HL-60 (cell line): ENCODE data around the gene ATXN7L2.

ENCODE experiments used
- DNase-seq, 2 experiments: peaks; one replicate each; pipeline ENCODE4 v3.0.0-alpha.2; 2010 to 2020; ENCODE audit warnings: low read depth in 1 of 2, low spot score in 1 of 2
- H3K27ac ChIP-seq: fragments of 250-450 bp; sonication (Bioruptor Pico); replicated peaks from 2 replicates; pipeline ENCODE4 v1.5.1; 2020; ENCODE audit warnings: mild to moderate bottlenecking, moderate library complexity
- H3K27me3 ChIP-seq: fragments of 250-450 bp; sonication (Bioruptor Pico); 2 replicates; pipeline ENCODE4 v1.5.1; 2021; ENCODE audit warnings: mild to moderate bottlenecking, moderate library complexity; ENCODE audit not compliant: insufficient read depth, poor library complexity, severe bottlenecking
- H3K4me3 ChIP-seq: replicated peaks from 2 replicates; pipeline ENCODE4 v1.5.1; 2011; ENCODE audit warnings: mild to moderate bottlenecking, control low read depth, low read length; ENCODE audit not compliant: insufficient read depth
- GABPA ChIP-seq: IDR thresholded peaks from 2 replicates; pipeline ENCODE4 v1.6.1; 2012; ENCODE audit warnings: low read depth
- POLR2AphosphoS5 ChIP-seq: IDR thresholded peaks from 2 replicates; pipeline ENCODE4 v1.6.1; 2012; ENCODE audit warnings: low read depth
- SPI1 ChIP-seq: IDR thresholded peaks from 2 replicates; pipeline ENCODE4 v1.6.1; 2012; ENCODE audit warnings: low read depth, mild to moderate bottlenecking, borderline replicate concordance
- TF ChIP-seq, protein P1 (sequence below): IDR thresholded peaks from 2 replicates; pipeline ENCODE4 v1.6.1; 2012; ENCODE audit warnings: low read depth; ENCODE audit not compliant: insufficient replicate concordance
- TF ChIP-seq, protein P2 (sequence below): IDR thresholded peaks from one replicate; pipeline ENCODE4 v1.5.1; 2011; ENCODE audit warnings: low read length, control low read depth, inconsistent platforms; ENCODE audit not compliant: insufficient read depth

Gene ATXN7L2

DNA sequence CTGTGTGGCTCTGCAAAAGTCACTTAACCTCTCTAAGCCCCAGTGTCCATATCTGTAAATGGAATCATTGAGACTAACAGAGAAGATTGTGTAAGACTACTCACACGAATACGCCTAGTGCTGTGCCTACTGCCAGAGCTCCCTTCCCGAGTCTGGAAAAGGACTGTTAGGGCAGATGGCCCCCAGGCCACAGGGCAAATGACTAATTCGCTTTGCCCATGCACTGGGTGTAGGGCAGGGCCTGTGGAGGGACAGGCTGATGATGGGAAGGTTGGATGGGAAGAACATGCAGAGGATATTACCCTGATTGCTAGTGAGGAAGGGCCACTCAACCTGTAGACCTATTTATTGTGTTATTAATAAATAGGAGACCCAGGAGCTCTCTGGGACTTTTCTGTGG, 51.8 kb downstream of the ATXN7L2 start:
- Histone ChIP-seq H3K27ac (no peak overlapping the region), H3K27me3 (no peaks in the 10 kb centered on the region), H3K4me3 (no peak overlapping the region)
- peak in 1 of 2 experiments; percentile 30 for DNase-seq
- TF ChIP-seq GABPA (no peak), SPI1 (no peak), POLR2AphosphoS5 (no peak)
- TF ChIP-seq, protein P1, sequence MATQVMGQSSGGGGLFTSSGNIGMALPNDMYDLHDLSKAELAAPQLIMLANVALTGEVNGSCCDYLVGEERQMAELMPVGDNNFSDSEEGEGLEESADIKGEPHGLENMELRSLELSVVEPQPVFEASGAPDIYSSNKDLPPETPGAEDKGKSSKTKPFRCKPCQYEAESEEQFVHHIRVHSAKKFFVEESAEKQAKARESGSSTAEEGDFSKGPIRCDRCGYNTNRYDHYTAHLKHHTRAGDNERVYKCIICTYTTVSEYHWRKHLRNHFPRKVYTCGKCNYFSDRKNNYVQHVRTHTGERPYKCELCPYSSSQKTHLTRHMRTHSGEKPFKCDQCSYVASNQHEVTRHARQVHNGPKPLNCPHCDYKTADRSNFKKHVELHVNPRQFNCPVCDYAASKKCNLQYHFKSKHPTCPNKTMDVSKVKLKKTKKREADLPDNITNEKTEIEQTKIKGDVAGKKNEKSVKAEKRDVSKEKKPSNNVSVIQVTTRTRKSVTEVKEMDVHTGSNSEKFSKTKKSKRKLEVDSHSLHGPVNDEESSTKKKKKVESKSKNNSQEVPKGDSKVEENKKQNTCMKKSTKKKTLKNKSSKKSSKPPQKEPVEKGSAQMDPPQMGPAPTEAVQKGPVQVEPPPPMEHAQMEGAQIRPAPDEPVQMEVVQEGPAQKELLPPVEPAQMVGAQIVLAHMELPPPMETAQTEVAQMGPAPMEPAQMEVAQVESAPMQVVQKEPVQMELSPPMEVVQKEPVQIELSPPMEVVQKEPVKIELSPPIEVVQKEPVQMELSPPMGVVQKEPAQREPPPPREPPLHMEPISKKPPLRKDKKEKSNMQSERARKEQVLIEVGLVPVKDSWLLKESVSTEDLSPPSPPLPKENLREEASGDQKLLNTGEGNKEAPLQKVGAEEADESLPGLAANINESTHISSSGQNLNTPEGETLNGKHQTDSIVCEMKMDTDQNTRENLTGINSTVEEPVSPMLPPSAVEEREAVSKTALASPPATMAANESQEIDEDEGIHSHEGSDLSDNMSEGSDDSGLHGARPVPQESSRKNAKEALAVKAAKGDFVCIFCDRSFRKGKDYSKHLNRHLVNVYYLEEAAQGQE, result no peak
- TF ChIP-seq, protein P2, sequence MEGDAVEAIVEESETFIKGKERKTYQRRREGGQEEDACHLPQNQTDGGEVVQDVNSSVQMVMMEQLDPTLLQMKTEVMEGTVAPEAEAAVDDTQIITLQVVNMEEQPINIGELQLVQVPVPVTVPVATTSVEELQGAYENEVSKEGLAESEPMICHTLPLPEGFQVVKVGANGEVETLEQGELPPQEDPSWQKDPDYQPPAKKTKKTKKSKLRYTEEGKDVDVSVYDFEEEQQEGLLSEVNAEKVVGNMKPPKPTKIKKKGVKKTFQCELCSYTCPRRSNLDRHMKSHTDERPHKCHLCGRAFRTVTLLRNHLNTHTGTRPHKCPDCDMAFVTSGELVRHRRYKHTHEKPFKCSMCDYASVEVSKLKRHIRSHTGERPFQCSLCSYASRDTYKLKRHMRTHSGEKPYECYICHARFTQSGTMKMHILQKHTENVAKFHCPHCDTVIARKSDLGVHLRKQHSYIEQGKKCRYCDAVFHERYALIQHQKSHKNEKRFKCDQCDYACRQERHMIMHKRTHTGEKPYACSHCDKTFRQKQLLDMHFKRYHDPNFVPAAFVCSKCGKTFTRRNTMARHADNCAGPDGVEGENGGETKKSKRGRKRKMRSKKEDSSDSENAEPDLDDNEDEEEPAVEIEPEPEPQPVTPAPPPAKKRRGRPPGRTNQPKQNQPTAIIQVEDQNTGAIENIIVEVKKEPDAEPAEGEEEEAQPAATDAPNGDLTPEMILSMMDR, result no peak

DNA sequence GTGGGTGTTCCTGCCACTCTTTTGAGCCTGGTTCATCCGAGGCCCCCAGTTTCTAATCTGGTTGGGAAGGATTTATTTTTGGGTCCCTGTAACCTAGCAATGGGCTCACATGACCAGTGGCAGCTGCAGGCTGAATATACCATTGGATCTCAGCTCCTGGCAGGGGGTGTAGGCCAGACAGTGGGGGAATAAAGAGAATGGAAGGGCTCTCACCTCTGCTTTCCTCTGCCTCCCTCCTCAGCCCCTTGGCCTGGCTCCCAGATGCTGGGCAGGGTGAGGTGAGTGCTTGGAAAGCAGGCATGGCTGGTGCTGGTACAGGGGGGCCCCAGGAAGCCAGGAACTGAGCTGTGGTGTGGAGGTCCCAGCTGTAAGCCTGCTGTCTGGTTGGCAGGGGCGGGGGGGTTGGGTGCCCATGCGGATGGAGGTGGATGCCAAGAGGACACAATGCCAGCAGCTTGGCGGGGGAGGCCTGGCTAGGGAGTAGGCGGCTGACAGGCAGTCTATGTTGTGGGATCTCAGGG, 52.3 kb downstream of the ATXN7L2 start:
- DNase-seq, result no peak
- no peak for TF ChIP-seq SPI1
- TF ChIP-seq GABPA, result no peak
- TF ChIP-seq, protein P2, result no peak
- TF ChIP-seq, protein P1, result no peak
- no peaks in the 10 kb centered on the region for H3K27me3 ChIP-seq
- no peak overlapping the region for H3K4me3 ChIP-seq
- no peak overlapping the region for H3K27ac ChIP-seq

DNA sequence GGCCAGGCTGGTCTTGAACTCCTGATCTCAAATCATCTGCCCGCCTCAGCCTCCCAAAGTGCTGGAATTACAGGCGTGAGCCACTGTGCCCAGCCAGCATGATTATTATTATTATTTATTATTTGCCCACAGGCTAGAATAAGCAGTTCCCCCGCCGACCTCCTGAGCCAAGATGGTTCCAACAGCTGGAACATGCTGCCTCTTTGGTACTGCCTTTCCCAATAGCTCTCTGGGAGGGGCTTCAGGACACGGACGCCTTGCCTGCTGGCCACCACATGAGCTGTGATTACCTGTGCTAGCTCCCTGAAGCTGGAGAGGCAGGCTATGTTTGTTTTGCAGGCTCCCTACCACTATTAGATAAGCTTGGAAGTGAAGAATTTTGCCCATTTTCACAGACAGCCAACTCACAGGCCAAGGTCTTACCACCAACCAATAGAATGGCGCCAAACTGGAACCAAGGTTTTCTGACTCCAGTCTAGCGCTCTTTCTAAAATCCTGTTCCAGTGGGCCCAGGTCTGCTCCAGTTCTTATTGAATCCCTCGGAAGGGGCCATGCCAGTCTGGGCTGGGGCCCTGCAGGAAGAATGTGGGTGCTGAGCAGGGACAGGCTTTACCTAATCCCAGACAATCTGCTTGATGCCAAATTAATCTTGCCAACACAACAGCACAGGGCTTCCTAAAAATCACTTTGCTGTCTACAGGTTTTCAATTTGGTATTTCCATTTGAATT, 53.9 kb downstream of the ATXN7L2 start:
- H3K27me3 ChIP-seq, result no peaks in the 10 kb centered on the region
- H3K27ac ChIP-seq, result no peak overlapping the region
- no peak overlapping the region for H3K4me3 ChIP-seq
- TF ChIP-seq GABPA (no peak), SPI1 (no peak), POLR2AphosphoS5 (no peak)
- TF ChIP-seq, protein P1, result no peak
- TF ChIP-seq, protein P2, result no peak
- no peak for DNase-seq
